Transverse colon (tissue), 4 donors: ENCODE measurements around the gene GNG12.

Experiments
- EP300 ChIP-seq: sonication (generic); formaldehyde crosslinking; IDR thresholded peaks from one replicate; pipeline ENCODE4 v1.6.1; 2017; ENCODE audit warnings: antibody characterized with exemption, low read depth
- POLR2AphosphoS5 ChIP-seq, 3 donors: sonication (generic); formaldehyde crosslinking; IDR thresholded peaks; one replicate each; pipeline ENCODE4 v1.6.1; 2016; ENCODE audit warnings: antibody characterized with exemption in 3 of 3
- TF ChIP-seq, protein P1 (sequence below), 5 experiments: fragments of 200-600 bp in 3 of 5; fragments of 450-650 bp in 2 of 5; sonication (generic) in 3 of 5; IDR thresholded peaks; 1 replicate in 2 of 5; 2 replicates in 3 of 5; pipeline ENCODE4 v1.5.1; 2016 to 2017; ENCODE audit warnings: antibody characterized with exemption in 5 of 5, inconsistent platforms in 3 of 5, mild to moderate bottlenecking in 2 of 5, moderate library complexity in 1 of 5

DNA sequence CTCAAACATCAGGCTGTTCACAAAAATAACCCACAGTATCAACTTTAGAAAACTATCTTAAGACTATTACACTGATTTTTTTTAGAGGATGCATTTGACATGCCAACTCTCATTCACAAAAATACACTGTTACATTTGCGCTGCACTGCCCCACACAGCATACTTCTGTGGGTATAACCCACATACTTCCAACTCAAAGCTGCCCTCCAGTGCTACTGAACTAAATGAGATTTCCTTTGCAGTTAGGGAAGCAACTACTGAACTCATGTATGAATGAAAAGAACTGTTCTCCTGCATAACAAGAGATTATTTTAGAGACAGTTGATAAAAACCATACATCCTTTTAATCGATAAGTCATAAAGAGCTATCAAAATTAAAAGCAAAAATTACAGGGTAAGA is 174.0 kb downstream of the GNG12 start:
- TF ChIP-seq, protein P1, sequence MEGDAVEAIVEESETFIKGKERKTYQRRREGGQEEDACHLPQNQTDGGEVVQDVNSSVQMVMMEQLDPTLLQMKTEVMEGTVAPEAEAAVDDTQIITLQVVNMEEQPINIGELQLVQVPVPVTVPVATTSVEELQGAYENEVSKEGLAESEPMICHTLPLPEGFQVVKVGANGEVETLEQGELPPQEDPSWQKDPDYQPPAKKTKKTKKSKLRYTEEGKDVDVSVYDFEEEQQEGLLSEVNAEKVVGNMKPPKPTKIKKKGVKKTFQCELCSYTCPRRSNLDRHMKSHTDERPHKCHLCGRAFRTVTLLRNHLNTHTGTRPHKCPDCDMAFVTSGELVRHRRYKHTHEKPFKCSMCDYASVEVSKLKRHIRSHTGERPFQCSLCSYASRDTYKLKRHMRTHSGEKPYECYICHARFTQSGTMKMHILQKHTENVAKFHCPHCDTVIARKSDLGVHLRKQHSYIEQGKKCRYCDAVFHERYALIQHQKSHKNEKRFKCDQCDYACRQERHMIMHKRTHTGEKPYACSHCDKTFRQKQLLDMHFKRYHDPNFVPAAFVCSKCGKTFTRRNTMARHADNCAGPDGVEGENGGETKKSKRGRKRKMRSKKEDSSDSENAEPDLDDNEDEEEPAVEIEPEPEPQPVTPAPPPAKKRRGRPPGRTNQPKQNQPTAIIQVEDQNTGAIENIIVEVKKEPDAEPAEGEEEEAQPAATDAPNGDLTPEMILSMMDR (IDR thresholded peaks at IDR 0.05), result no peak
- TF ChIP-seq EP300 (no peak), POLR2AphosphoS5 (IDR thresholded peaks at IDR 0.05) (no peak)
